Measurements from ENCODE around the gene GPR150.

GPR150 gene

GRCh38 chr5:95655575-95655974, 35.7 kb downstream of the GPR150 start:
- DNase-seq: no peak

GRCh38 chr5:95660060-95660459, 40.2 kb downstream of the GPR150 start:
- DNase-seq: no peak

- DNase-seq: no peak
These were observed 43.1 kb downstream of the GPR150 start for GRCh38 chr5:95662946-95663345.

- DNase-seq: no peak
These were observed 44.4 kb downstream of the GPR150 start for GRCh38 chr5:95664204-95664786.

GRCh38 chr5:95667061-95667618, 47.3 kb downstream of the GPR150 start:
- DNase-seq: no peak

- no peak for DNase-seq
These were observed 47.8 kb downstream of the GPR150 start for GRCh38 chr5:95667678-95668077.

- no peak for DNase-seq
These were observed 48.3 kb downstream of the GPR150 start for GRCh38 chr5:95668216-95668615.

- no peak for DNase-seq
These were observed 48.8 kb downstream of the GPR150 start for GRCh38 chr5:95668728-95669127.

- DNase-seq: no peak
These were observed 49.7 kb downstream of the GPR150 start for GRCh38 chr5:95669540-95669939.

GRCh38 chr5:95669985-95670384, 50.1 kb downstream of the GPR150 start:
- no peak for DNase-seq

- no peak for DNase-seq
These were observed 50.7 kb downstream of the GPR150 start for GRCh38 chr5:95670568-95670967.
